Stimulated activated CD8-positive, alpha-beta memory T cell treated with anti-CD3 and anti-CD28 coated beads, Interleukin-2, amount 100 ng/mL, for 48 hours (primary cell): ENCODE measurements around the gene TEX14.
A peak's percentile ranks its signal among the peaks of the same experiment; 100 is the strongest.
"Not testable (repeated sequence)": the region's sequence is repeated elsewhere in the genome, so short reads cannot be mapped to it uniquely, and the experiment has no call there.

Experiments used
- DNase-seq, 2 donors: peaks; one replicate each; pipeline ENCODE4 v3.0.0-alpha.2; 2020; ENCODE audit warnings: low read depth in 2 of 2

TEX14 gene

DNA sequence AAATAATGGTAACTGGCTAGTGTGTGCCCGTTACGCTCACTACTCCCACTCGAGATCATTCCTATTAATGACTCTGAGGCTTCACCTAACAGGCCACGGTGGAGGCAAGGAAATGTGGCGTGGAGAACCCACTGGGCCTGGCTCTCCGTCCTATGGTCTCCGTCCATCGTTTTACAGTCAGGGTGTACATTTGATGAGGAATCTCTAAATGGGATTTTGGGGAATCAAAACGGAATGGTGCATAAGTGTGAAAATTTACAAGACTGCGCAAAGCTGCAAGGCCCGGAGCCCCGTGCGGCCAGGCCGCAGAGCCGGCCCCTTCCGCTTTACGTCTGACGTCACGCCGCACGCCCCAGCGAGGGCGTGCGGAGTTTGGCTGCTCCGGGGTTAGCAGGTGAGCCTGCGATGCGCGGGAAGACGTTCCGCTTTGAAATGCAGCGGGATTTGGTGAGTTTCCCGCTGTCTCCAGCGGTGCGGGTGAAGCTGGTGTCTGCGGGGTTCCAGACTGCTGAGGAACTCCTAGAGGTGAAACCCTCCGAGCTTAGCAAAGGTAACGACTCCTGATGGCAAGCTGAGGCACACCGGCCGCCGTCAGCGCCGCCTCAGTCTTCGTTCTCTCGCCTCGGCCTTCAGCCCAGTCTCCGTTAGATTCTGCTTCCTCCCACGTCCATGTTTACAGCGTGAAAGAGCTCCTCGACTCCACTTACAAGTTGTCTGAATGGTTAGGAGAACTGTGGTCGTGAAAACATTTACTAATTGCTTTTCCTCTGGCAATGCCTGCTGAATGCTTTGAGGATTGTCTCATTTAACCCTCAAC is 602 bp upstream of the TEX14 start, which contains the start of gene RAD51C:
Gene RAD51C, plus strand, starts transcription at position 364 of the 817 bp plus-strand sequence. Its CDS starts 42 bp downstream, at position 406.
- peak; percentile 81 to 83 for DNase-seq

DNA sequence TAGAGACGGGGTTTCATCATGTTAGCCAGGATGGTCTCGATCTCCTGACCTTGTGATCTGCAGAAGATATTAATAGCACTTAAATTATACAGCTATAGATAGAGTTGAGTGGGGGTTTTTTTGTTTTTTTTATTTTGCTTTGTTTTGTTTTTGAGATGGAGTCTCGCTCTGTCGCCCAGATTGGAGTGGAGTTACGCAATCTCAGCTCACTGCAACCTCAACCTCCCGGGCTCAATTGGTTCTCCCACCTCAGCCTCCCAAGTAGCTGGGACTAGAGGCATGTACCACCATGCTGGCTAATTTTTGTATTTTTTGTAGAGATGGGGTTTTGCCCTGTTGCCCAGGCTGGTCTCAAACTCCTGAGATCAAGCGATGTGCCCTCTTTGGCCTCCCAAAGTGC is 1.8 kb downstream of the TEX14 start:
- not testable (repeated sequence) for DNase-seq

DNA sequence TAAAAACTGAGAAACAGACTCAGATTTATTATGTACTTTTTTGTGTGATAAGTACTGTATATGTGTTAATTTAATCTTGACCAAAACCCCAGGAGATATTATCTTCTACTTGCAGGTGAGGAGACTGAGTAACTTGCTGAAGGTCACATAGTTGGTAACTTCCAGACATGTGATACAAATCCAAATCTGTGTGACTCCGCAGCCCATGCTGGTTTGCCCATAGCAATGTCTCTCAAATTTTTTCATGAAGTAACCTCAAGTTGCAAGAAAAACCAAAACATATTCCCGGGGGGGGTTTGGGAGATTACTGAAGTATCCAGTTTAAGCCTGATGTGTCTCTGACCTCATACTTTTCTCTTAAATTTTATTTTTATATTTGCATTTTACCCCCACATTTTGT is 3.3 kb downstream of the TEX14 start:
- DNase-seq = no peak

DNA sequence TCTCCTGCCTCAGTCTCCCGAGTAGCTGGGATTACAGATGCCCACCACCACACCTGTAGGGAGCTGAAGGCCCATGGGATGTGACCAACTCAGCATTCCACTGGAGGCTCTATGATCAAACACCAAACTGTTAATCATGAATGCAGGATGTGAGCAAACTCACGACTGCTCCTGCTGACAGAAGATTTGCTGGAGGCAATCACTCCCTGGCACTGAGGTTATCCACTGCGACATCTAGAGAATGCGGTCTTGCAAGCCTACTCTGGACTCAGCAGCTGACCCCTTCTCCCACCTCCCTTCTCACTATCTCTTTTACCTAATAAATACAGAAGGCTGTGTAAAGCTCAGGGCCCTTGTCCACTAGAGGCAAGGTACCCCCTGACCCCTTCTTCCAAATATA is 4.9 kb downstream of the TEX14 start:
- DNase-seq = no peak

DNA sequence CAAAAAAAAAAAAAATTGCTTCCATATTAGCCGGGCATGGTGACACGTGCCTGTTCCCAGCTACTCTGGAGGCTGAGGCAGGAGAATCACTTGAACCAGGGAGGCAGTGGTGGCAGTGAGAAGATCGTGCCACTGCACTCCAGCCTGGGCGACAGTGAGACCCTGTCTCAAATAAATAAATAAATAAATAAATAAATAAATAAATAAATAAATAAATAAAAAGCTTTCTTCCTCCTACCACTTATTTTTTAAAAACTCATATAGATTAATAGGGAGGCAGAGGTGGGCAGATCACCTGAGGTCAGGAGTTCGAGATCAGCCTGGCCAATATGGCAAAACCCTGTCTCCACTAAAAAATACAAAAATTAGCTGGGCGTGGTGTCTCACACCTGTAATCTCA is 7.4 kb downstream of the TEX14 start:
- DNase-seq = not testable (repeated sequence)

DNA sequence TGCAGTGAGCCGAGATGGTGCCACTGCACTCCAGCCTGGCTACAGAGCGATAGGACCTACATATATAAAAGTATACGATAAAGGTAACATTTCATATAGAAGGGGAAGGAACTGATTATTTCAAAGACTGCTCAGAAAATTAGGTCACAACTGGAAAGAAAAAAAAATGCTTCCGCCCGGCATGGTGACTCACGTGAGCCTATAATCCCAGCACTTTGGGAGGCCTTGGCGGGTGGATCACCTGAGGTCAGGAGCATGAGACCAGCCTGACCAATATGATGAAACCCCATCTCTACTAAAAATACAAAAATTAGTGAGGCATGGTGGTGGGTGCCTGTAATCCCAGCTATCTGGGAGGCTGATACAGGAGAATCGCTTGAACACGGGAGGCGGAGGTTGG is 7.8 kb downstream of the TEX14 start:
- no peak for DNase-seq

DNA sequence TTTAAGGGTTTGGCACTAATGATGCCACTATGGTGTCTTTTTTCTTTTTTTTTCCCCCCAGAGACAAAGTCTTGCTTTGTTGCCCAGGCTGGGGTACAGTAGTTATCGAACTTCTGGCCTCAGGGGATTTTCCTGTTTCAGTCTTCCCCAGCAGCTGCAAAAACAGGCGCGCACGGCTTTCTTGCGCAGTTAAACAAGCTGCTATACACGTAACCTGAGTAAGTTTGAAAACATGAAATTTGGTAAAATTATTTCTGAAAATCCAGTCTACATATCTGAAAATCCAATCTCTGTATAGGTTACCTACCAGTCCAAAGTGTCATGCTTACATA is 11.8 kb downstream of the TEX14 start:
- DNase-seq = no peak

DNA sequence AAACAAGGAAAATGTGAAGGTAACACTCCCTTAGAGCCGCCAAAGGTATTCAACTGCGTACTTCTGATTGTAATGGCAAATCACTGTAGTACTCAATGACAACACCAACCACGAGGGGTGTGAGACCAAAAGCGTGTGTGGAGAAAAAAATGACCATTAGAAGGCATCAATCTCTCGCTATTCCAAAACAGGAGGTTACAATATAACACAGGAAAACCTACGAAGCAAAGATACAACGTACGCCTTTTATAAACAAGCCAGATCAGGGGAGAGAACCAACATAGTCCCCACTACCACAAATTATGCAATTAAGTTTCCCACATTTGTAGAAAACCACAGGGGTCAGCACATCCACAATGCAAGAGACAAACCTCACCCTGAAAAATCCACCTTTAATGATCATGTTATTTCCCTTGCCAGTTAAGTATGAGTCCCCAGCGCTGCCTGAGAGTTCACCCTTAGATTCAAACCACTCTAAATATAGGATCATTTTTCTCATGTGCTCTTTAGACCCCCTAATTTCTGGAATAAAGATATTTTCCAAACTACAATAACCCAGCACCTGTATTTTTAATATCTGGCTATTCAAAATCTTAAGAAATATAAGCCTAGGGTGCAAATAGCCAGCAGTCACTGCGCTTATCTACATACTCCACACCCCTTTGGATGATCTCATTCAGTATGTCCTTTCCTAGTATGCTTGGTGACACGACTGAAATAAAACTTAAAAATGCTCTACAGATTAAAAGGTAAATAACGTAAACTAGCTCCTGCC is 12.4 kb downstream of the TEX14 start:
- no peak for DNase-seq

DNA sequence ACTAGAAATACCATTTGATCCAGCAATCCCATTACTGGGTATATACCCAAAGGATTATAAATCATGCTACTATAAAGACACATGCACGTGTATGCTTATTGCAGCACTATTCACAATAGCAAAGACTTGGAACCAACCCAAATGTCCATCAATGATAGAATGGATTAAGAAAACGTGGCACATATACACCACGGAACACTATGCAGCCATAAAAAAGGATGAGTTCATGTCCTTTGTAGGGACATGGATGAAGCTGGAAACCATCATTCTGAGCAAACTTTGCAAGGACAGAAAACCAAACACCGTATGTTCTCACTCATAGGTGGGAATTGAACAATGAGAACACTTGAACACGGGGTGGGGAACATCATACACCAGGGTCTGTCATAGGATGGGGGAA is 13.6 kb downstream of the TEX14 start:
- DNase-seq = not testable (repeated sequence)

DNA sequence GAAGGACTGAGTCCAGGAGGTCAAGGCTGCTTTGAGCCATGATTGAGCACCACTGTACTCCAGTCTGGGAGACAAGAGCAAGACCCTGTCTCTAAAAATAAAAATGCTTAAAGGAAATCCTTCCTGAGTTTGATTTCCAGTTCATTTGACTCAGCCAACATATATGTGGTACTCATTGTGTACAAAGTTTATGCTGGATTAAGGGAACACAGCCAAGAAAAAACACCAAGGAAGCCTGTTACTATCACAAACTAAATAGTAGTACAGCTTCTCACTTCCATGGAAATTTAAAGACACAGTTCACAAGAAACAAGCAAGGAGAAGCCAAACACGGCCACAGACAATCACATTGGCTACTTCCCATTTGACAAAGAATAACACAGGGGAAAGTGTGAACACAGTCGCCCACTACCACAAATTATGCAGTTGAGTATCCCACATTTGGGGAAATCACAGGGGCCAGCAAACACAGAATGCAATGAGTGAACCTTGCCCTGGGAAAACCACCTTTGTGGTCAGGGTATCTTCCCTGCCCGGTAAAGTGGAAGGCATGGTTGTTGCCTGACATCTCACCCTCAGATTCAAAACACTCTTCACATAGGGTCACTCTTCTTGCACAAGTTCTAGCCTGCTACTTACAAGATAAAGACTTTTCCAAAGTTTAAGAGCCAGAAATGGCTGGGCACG is 14.5 kb downstream of the TEX14 start:
- no peak for DNase-seq

DNA sequence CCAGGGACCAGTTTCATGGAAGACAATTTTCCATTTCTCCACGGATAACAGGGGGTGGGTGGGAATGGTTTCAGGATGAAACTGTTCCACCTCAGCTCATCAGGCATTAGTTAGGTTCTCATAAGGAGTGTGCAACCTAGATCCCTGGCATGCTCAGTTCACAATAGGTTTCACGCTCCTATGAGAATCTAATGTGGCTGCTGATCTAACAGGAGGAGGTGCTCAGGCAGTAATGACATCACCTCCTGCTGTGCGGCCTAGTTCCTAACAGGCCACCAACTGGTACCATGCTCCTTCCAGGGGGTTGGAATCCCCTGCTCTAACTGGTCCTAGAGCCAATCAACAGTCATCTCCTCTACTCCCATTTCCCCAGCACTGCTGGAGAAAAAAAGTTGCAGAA is 19.9 kb downstream of the TEX14 start:
- no peak for DNase-seq

DNA sequence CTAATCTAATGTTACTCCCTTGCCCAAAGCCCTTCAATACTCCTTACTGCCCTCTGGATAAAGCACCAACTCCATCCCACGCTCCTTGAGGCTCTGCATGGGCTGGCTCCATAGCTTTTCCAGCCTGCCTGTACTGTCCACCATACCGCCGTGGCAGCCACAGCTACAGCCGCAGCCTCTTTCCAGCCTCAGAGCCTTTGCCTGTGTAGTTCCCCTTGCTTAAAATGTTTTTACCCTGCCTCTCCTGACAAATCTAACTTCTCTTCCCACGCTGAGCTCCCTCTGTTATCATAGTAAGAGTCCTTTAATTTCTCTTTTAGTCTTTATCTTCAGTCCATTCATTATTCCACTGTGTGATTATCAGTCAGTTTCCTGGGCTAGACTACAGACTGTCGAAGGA is 22.0 kb downstream of the TEX14 start:
- no peak for DNase-seq

DNA sequence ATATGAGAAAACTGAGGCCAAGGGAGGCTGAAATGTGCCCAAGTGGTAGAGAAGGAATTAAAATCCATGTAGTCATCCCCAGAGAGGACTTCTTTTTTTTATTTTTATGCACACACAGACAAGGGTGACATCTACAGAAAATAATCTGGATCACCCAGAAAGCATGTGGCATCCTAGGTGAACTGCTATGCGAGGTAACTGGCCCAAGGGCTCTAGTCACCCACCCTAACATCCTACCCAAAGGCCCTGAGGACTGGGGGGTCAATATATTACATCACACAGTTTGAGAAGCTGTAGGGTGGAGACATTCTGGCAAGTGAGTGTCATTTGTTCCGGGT is 23.3 kb downstream of the TEX14 start:
- DNase-seq = no peak

DNA sequence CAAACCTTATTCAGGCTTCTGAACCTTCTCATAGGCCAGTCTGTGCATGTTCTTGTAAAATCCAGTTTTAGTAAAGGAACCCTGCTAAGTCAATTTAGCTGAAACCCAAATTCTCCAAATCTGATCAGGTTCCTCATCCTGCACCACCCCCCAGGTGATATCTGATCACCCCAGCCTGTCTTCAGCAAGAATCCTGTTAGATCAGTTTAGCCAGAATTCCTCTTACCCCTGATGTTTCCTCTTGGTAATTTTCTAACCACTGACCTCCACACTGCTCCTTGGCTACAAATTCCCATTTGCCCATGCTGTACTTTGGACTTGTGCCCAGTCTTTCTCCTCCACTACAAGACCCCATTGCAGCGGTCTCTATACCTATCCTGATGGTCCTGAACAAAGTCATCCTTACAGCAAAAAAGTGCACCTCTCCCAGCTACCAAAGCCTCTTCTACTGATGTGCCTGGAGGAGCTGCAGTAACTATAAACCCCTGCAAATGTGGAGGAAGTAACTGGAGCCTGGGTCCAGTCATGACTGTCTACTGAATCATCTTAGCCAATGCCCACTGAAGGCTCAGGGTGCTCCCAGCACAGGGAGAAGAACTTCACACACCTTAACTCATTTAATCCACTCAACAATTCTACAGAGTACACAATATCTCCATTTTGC is 23.8 kb downstream of the TEX14 start:
- DNase-seq = no peak

DNA sequence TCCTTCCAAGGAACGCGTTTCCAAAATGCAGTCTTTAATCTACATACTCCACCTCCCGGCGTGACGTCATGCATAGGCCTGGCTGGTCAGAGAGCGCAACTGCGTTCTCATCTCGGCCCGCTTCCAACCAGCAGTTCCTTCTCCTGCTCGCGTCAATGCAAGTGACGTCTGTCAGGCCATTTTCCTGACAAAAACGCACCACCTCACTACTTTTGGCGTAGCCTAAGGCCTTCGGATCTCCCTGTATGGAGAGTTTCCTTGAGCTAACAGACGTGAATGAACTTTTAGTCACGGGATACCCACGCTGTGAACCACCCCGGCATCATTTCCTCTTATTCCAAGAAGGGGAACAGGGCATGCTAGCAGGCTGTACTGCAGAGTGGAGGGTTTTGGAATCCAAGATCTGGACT is 25.0 kb downstream of the TEX14 start:
- DNase-seq = peak in 1 of 2 donors; percentile 9

DNA sequence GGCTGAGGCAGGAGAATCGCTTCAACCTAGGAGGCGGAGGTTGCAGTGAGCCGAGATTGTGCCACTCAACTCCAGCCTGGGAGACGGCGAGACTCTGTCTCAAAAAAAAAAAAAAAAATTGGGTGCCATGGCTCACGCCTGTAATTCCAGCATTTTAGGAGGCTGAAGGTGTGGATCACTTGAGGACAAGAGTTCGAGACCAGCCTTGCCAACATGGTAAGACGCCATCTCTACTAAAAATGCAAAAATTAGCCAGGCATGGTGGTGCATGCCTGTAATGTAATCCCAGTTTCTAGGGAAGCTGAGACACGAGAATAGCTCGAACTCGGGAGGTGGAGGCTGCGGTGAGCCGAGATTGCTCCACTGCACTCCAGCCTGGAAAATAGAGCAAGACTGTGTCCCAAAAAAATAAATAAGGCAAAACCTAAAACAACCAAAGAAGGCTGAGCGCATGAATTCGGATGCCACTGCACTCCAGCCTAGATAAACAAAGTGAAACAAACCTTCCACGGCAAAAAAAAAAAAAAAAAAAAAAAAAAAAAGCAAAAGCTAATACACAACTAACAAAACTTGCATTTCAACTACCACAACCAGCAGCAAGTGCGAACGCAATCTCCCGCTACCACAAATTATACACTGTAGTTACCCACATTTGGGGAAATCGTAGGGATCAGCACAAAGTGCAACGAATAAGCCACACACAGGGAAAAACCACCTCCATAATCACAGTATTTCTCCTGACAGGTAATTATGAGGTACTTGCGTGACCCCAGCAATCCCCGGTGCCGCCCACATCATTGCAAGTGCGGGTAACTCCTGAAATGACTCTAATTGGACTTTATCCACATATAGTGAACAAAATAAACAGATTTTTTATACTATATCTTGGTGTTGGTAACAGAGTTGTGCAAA is 25.6 kb downstream of the TEX14 start:
- DNase-seq = no peak

DNA sequence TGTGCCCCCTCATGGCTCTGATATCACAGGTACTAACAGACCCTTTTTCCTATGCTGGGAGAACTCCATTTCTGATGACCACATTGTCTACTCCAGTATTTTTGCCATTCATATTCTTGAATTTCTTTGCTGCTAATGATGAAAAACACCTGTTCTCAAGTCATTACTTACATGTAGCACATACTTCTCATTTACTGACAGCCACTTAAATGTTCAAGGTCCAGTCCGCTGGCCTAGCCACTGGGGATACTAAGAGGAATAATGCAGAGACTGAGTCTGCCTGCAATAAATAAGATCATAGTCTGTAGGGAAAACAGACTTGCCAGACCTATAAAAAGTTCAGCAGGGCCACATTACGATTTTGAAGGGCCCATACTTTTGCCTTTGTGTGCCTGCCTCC is 27.5 kb downstream of the TEX14 start:
- DNase-seq = no peak

DNA sequence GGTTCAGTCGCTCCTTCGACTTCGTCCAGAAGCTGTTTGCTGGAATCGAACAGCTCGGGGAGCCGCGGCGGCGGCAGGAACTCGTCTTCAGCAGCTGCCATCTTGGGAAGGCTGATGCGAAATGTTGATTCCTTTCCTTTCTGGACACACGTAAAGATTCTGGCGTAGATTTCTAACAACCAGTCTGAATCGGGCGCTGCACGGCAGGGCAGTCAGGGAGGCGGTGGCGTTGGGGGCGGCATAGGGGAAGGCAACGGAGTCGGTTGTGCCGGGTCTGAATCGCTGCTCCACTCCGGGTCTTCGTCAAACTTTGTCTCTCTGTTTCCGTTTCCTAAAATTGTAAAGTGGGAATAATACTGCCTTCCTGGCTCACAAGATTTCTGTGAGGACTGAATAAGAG is 30.3 kb downstream of the TEX14 start:
- DNase-seq = no peak

DNA sequence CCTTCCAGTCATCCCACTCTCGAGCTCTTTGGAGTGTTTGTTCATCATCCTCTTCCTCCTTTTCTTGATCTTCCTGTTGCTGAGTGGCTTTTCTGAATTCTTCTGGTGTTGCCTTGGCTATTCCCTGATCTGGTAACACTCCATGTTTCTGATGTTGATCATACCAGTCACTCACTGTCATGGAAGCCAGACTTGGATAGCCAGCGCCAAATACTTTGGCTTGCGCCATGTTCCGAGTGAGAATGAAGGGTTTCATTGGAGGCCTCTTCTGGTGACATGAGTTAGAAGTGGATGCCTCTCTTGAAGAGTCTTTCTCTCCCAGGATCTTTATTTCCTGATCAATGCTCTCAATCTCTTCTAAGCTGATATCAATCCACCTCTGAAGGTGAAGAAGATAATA is 31.2 kb downstream of the TEX14 start:
- DNase-seq = no peak

DNA sequence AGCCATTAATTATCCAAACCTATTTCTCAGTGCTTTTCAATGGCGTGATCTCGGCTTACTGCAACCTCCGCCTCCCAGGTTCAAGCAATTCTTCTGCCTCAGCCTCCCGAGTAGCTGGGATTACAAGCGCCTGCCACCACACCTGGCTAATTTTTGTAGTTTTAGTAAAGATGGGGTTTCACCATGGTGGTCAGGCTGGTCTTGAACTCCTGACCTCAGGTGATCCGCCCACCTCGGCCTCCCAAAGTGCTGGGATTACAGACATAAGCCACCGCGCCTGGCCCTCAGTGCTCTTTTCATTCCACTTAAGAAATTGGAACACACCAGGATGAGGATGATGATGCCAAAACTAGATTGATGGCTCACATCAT is 32.1 kb downstream of the TEX14 start:
- not testable (repeated sequence) for DNase-seq
